SK-N-SH treated with all-trans-retinoic acid at 6 μM for 48 hours (cell line): ENCODE measurements around the gene PRKD2.

Source experiments
- CSDC2 ChIP-seq: fragments of 250-450 bp; sonication (Bioruptor Pico); IDR thresholded peaks from 2 replicates; pipeline ENCODE4 v1.5.0; 2020; ENCODE audit warnings: mild to moderate bottlenecking, moderate library complexity
- GLIS3 ChIP-seq: fragments of 250-450 bp; sonication (Bioruptor Pico); IDR thresholded peaks from 2 replicates; pipeline ENCODE4 v1.5.0; 2020; ENCODE audit warnings: mild to moderate bottlenecking, moderate library complexity
- PATZ1 ChIP-seq: fragments of 250-450 bp; sonication (Bioruptor Pico); IDR thresholded peaks from 2 replicates; pipeline ENCODE4 v1.8.0; 2020; ENCODE audit warnings: mild to moderate bottlenecking, moderate library complexity, borderline replicate concordance
- TCF4 ChIP-seq: fragments of 250-450 bp; sonication (Bioruptor Pico); IDR thresholded peaks from 2 replicates; pipeline ENCODE4 v1.8.0; 2021; ENCODE audit warnings: mild to moderate bottlenecking, moderate library complexity, borderline replicate concordance
- TOX ChIP-seq: fragments of 250-450 bp; sonication (Bioruptor Pico); IDR thresholded peaks from 2 replicates; pipeline ENCODE4 v1.8.0; 2021; ENCODE audit warnings: mild to moderate bottlenecking, moderate library complexity, borderline replicate concordance
- ZFP30 ChIP-seq: fragments of 450-650 bp; formaldehyde crosslinking; IDR thresholded peaks from 2 replicates; pipeline ENCODE4 v1.5.0; 2022; ENCODE audit warnings: mild to moderate bottlenecking, moderate library complexity

GRCh38 chr19:46746281-46747057 is 29.6 kb upstream of the PRKD2 start, which contains the start of gene STRN4:
- no peak for TF ChIP-seq TCF4
- TF ChIP-seq PATZ1: no peak
- no peak for TF ChIP-seq TOX (CRISPR knock-in tag)
- TF ChIP-seq ZFP30 (CRISPR knock-in tag): no peak
- TF ChIP-seq GLIS3: no peak
- TF ChIP-seq CSDC2: no peak
